ENCODE measurements around the gene GALR2.

- no peak for TF ChIP-seq POLR2AphosphoS5 (IDR thresholded peaks at IDR 0.05)
- TF ChIP-seq CTCF (IDR thresholded peaks at IDR 0.05), result no peak
Measured at GRCh38 chr17:76076765-76077583, 2.4 kb downstream of the GALR2 start.
